ENCODE measurements around the gene FNIP1.
"Not testable (repeated sequence)": the region's sequence is repeated elsewhere in the genome, so short reads cannot be mapped to it uniquely, and the experiment has no call there.

The FNIP1 gene

DNA sequence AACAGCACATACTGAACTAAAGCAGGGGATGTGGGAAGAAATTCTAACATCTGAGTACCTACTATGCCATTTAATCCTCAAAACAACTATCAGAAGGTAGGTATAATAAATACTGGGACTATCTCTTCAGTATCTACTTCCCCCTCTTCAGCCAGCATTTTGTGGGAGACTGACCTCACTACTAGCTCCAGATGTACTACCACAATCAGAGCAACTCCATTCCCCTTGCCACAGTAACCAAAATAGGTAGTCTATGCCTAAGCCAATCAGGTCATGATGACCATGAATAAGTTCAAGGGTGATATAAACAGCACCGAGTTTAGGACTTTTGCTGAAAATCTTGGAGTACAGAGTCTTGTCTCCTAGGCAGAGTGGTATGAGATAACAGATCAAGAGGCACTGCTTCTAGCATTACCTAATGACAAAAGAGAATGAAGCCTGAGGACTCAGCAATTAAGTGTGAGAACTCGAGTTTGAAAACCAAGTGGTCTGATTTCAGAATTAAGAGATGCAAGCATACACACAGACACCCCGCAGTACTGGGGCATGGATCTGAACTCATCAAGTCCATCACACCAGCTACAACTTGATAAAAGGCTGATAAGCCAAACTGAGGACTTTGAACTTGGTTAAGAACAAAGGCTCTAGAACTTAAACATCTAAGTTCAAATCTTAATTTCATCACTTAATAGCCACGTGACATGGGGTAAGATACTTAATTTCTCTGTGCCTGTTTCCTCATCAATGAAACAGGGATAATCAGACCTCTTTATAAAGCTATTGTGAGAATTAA, 9.7 kb downstream of the FNIP1 start:
- DNase-seq = no peak

DNA sequence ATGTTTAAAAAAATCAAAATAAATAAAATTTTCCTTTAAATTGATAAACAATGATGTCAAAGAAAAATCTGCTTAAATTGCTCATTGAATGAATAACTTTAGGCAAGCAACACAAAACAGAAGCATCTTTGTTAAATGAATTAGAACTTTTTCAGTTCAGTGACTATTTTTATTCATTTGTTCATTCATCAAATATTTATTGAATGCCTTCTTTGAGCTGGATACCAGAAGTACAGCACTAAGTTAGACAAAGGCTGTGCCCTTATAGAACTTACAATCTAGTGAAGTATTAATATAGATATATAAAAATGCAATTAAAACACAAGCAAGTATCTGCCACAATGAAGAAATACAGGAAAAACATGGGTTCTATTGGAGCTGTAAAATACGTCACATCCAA, 10.8 kb downstream of the FNIP1 start:
- no peak for DNase-seq

DNA sequence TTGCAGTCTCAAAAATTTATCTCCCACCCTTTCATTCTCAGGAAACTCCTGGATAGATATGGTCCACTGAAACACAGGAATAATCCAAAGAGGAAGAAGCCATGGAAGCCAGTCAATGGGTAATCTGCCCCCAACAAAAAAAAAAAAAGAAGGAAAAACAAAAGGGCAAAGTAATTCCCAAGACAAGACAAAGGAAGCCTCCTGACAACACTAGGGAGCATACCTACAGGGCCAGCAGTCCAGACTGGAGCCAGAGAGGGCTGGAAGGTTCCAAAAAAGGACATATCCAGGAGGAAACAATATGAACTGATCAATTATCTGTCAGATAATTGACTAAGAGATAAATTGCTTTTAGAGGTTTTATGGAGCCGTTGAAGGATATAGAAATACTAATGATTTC, 12.9 kb downstream of the FNIP1 start:
- no peak for DNase-seq

DNA sequence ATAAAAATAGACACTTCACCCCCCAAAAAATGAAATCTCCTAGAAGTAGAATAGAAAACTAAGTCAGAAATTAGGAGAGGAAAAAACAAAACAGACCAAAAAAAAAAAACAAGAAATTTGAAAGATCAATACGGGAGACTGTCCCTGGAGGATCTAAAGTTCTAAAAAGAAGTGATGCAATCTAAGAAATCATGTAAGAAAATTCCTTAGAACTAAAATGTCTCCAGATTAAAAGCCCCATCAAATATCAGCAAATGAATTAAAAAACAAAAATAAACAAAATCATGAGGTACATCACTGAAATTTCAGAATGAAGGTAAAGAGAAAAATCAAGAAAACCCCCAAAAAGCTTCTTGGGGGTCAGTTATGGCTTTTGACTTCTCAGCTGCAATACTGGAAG, 13.5 kb downstream of the FNIP1 start:
- DNase-seq = no peak

DNA sequence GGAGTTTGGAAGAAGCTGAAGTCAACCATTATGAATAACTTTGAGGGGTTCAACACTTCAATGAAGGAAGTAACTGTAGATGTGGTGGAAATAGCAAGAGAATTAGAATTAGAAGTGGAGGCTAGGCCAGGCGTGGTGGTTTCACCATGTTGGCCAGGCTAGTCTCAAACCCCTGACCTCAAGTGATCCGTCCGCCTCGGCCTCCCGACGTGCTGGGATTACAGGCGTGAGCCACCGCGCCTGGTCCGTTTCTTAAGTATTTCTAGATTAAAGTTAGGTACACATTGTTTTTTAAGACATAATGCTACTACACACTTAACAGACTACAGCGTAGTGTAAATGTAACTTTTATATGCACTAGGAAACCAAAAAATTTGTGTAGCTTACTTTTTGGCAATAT, 14.1 kb downstream of the FNIP1 start:
- no peak for DNase-seq

DNA sequence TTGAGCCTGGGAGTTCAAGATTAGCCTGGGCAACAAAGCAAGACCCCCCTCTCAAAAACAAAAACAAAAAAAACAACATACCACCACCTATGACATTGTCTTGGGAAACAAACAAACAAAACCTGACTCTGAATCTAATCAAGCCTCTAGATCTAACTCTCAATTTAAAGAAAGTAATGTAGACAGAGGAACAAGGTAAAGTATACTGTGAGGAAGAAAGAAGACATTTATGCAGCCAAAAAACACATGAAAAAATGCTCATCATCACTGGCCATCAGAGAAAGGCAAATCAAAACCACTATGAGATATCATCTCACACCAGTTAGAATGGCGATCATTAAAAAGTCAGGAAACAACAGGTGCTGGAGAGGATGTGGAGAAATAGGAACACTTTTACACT, 18.7 kb downstream of the FNIP1 start:
- DNase-seq = not testable (repeated sequence)

DNA sequence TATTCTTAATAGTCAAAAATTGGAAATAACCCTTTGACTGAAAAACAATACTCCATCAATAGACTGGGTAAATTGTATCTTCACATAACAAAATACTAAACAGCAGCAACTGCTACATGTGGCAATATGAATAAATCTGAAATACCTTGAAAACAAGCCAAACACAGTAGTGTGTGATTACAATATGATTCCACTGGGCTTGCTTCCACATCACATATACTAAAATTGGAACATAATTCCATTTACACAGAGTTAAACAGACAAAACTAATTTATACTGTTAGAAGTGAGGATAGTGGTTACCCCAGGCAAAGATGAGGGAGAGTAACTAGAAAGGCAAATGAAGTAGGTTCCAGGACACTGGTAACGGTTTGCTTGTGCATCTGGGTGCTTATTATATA, 20.4 kb downstream of the FNIP1 start:
- DNase-seq = no peak

DNA sequence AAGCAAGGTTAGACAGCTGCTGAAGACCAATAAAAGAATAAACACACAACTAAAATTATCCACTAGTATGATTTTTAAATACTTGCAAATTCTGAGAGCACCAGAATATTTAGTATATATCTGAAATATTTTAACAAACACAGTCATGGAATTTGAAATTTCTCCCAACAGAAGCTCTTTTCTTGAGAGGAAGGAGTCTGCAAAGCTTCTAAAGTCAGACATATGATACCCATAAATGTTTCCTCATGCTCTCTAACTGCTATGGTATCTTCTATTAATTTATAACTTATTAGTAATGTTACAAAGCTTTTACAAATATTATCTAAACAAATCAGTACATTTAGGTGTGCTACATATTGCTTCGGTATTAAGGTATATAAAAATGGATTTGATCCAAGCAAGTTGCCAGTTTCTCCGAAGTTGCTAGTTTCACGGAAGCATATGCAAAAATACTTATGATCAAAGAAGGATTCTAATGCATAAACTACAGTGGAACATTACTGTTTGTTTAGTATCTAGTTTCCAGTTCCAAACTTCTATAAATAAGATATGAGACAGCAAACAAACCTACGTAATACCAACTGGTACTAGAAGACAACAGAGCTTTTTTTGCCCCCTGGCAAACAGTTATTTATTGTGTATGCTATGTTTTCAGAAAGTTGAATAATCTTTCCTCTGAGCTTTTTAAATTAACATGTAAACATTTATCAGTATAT, 22.0 kb downstream of the FNIP1 start:
- DNase-seq = no peak

DNA sequence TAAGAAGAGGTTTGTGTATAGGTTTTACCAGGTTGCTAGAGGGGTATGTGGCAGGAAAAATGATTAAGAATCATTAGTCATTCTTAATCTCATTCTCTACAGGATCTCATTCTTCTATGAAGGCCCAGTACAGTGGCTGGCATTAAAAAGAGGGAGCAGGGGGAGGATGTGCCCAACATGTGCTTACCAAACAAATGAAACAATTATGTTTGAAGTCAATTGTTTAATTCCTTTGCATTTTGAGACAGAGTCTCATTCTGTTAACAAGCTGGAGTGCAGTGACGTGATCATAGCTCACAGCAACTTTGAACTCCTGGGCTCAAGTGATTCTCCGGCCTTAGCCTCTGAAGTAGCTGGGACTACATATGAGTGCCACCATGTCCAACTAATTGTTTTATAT, 23.0 kb downstream of the FNIP1 start:
- DNase-seq = no peak

DNA sequence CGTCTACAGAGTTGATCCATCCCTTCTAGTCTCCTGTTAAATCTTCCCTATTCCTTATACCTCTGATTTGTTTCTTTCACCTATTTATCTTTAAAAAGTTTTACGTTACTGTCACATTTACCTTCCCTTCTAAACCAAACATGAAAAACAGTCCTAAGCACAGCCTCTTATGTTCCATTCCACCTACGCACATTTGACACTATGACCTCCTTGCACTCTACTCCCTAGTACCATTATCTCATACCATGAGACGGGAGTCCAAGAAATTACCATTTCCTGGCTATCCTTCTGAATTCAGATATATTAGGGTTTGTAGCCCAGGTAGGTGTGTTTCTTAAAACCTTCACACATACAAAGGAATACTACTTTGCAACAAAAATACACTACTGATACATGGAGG, 25.1 kb downstream of the FNIP1 start:
- no peak for DNase-seq

DNA sequence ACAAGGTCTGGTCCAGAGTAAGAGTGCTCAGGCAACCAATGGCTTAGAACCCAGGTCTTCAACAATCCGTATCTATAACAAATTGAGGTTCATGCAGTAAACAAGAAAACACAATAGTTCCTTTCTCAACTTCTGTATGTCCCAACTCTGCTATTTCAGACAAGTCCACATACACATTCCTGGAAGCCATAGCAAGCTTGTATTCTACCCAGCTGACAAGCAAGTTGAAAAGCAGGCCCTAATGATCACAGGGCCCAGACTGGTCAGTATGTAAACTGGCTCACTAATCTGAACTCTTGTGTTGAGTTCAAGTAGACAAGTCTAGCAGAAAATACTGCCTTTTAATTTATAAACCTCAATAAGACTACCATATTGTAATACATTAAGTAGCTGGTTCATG, 26.9 kb downstream of the FNIP1 start:
- no peak for DNase-seq

DNA sequence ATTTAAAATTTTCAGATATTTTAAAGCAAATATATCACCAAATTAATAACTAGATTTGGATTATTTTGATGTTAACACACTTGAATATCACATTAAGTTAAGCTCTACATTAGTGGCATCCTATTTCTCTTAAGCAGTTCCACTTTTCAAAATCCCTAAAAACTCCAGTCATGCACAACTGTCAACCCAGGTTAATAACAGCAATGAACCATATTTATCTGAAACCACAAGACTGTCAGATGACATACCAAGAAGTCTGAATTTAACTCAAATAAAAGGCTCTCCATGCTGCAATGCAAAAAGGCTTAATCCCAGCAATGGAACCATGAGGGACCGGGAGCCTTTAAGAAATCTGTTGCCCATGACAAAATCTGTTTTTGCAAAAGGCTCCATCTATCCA, 27.5 kb downstream of the FNIP1 start:
- DNase-seq = no peak

DNA sequence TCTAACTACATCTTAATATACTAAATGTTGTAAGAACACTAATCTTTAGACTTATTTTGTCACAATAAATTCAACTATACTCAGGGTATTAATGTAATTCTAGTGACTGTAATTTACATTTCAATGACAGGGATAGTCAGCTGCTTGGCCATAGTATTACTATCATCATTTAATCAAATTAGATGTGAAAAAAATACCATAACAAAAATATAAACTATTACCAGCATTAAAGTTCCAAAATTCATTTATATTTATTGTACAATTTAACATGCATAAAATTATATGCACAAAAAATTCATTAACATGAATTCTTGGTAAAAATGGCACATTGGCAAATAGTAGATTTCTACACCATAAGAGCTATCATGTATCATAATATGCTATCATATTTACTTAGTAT, 28.9 kb downstream of the FNIP1 start:
- DNase-seq = no peak

DNA sequence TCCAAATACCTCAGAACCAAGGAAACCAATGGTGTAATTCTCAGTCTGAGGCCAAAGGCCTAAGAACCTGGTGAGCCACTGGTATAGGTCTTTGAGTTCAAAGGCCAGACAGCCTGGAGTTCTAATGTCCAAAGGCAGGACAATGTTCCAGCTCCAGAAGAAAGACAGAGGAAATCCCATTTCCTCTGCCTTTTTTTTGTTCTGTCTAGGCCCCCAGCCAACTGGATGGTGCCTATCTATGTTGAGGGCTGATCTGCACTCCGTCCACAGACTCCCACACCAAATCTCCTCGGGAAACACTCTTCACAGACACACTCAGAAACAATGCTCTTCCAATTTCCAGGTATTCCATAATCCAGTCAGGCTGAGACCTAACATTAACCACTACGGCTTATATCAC, 30.1 kb downstream of the FNIP1 start:
- DNase-seq = no peak

DNA sequence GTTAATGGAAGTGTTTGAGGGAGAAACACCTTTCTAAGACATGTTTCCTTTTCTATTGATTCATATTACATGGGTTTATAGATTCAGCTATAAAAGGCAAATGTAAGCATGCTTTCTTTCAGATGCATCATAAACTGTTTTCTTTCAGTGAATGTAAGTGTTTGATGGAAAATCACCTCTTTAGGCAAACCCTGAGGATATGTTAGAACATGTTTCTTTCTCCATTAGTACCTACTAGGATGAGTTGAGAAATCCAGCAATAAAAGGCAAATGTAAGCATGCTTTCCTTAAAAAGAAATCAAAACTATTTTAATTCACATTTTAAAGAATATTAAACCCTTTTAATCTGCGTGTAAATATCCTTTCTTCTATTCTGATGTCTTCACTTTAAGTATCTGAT, 31.6 kb downstream of the FNIP1 start:
- no peak for DNase-seq

DNA sequence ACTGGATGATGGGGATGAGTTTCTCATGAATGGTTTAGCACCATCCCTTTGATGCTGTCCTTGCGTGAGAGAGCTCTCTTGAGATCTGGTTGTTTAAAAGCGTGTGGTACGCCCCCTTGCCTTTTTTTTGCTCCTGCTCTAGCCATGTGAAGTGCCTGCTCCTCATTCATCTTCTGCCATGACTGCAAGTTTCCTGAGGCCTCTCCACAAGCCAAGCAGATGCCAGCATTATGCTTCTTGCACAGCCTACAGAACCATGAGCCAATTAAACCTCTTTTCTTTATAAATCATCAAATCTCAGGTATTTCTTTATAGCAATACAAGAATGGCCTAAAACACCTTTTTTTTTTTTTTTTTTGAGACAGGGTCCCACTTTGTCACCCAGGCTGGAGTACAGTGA, 32.8 kb downstream of the FNIP1 start:
- no peak for DNase-seq

DNA sequence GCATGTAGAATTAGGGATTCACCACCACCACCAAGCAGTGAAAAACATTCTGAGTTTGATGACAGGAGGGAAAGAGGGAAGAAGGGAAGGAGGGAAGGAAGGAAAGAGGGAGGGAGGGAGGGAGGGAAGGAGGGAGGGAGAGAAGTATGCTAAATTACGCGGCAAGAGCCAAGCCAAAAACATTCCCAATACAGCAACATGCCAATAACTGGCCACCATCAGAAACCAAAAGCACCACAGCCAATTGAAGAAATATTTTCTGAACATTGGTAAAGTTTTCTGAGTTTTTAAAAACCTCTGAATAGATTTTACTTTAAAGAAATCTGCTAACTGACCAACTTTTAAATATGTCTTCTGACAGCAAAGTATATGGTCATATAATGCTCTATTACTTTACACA, 36.0 kb downstream of the FNIP1 start:
- DNase-seq = no peak

DNA sequence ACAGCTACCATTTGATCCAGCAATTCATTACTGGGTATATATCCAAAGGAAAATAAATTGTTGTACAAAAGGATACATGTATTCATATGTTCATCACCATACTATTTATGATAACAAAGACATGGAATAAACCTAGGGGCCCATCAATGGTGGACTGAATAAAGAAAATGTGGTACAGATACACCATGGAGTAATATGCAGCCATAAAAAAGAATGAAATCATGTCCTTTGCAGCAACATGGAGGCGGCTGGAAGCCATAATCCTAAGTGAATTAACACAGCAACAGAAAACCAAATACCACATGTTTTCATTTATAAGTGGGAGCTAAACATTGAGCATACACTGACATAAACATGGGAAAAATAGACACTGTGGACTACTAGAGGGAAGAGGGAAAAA, 37.1 kb downstream of the FNIP1 start:
- DNase-seq = no peak

DNA sequence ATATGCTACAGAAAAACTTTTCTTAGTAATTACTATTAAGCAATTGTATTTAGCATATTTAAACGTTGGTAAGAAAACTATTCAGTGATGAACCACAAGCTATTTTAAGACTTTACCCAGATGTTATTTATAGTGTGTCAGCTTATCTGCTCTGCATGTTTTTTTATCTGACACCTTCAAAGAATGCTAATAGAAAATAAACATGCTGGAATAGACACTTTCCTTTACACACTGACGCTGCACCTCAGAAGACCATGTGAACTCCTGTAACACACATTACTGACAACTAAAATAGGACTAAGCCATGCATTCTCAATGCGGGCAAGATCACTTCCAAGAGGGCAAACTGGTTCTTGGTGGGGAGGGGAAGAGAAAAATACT, 38.3 kb downstream of the FNIP1 start:
- no peak for DNase-seq

DNA sequence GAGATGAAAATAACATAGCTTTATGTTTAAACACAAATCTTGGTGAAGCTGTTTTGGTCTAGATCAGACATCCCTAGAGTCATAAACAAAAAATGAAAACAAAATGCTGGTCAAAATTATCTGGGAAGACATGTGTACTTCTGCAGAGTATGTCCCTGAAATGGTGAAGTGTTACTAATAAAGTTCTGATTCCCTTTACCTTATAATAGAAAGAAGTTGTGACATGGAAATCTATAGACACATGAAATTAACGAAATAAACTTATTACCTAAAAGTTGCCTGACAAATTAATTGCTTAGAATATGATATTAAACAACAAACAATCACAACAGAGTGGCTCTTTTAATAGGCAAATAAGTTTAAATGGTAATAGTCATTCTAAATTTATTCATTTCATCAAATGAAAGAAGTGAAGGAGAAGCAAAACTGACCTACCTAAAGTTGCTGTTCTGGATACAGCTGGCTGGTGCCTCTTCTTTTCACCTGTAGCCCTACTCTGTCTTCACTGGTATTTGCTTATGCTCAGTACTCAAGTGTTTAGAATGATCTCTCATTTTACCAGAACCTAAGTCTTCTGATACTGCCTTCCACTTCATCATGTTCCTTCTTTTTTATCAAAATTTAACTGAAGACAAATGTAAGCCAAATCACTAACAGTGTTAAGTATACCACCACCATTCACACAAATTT, 38.8 kb downstream of the FNIP1 start:
- no peak for DNase-seq

DNA sequence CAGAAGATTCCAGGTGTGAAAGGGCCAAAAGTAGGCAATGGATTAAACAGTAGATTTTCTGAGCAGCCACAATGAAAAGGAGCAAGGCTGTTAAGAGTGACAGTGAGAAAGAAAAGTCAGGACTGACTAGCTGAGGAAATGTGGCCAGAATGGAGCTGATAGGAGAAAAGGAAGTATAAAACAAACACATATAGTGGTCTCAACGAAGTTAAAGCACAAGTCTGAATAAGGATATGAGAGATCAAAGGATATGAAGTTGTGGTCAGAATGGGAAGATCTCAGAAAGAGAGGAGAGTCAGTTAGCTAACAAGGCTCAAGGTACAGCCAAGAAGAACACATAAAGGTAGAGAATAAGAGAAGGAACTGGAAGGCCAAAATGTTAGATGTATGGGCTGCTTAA, 39.9 kb downstream of the FNIP1 start:
- DNase-seq = no peak

DNA sequence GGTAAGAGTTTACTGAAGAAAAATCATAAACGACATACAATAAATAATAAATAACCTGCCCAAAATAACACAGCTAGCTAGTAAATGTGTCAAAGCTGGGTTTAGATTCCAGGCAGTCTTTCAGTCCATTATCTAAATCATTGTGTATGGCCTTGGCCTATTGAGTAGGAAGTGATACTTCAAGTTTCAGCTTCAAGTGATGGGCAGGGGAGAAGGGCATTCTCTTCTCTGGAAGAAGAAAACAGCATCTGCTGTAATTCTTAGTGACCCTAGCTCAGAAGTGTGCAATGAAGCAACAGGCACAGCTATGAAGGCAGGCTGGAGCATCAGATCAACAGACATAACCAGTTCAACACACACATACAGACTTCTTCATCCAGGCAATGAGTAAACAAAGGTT, 42.5 kb downstream of the FNIP1 start:
- DNase-seq = no peak

DNA sequence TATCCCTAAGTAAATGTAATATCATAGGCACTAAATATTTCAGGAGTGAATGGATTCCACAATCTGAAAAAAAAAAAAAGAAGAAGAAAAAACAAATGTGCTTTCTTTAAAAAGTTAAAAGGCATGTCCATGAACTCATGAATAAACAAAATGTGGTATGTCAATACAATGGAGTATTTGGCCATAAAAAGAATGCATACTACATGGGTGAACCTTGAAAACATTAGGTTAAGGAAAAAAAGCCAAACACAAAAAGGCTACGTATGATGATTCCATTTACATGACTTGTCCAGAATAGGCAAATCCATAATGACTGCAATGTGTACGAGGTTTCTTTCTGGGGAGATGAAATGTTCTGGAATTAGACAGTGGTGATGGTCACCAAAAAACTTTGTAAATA, 45.3 kb downstream of the FNIP1 start:
- DNase-seq = no peak

DNA sequence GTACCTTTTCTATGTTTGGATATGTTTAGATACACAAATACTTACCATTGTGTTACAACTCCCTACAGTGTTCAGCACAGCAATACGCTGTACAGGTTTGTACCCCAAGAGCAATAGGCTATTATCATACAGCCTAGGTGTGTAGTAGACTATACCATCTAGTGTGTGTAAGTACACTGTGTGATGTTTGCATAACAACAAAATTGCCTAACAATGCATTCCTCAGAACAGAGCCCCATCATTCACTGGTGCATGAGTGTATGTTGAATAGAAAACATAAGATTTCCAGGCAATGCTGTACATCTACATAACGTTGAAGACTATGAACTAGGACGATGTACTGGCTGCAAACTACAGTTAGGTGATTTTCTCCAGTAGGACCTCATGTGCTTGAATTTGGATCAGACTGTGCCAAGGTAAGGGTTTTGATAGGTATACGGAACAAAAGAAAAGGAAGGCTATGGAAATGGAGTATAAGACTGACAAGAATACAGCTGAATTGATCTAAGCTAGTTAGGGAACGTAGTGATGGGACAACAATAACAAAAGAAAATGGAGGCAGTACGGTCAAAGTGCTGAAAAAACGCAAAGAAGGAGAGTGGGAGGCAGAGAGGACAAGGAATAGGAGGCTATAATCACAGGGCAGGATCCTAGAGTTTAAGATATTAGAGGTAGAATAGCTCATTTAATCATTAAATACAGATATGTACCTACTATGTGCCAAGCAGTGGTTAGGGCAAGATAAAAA, 46.9 kb downstream of the FNIP1 start:
- DNase-seq = no peak

All from NCI-H1417 treated with DMSO at 0.1 percent for 48 hours (cell line).